Heart right ventricle (tissue), 16 donors: ENCODE measurements around the gene ABCB9. TPM values are rescaled to one million over a fixed set of nuclear protein-coding genes. Genes with fewer than 3 reads are reported as not detected.

Experiments used
- ATAC-seq, 8 donors: fragments of 200-7000 bp; cut with Tn5 transposase; one replicate each; pipeline ENCODE4 v1.9.1; 2020; ENCODE audit warnings: mild to moderate bottlenecking in 8 of 8, moderate library complexity in 8 of 8, moderate number of reproducible peaks in 1 of 8
- DNase-seq, 2 donors: peaks; one replicate each; pipeline ENCODE4 v3.0.0-alpha.2; 2020
- H3K27ac ChIP-seq, 10 donors: fragments of 200-600 bp; sonication (generic) in 2 of 10; one replicate each; pipeline versions ENCODE4 v1.5.0 to v1.8.0; 2020 to 2022; ENCODE audit warnings: mild to moderate bottlenecking in 3 of 10
- H3K27me3 ChIP-seq, 7 donors: fragments of 200-600 bp; one replicate each; pipeline ENCODE4 v1.8.0; 2021 to 2022; ENCODE audit warnings: mild to moderate bottlenecking in 2 of 7
- H3K36me3 ChIP-seq, 9 donors: fragments of 200-600 bp; sonication (generic) in 1 of 9; one replicate each; pipeline versions ENCODE4 v1.5.0 to v1.8.0; 2020 to 2022; ENCODE audit warnings: mild to moderate bottlenecking in 2 of 9
- H3K4me1 ChIP-seq, 9 donors: fragments of 200-600 bp; sonication (generic) in 1 of 9; one replicate each; pipeline versions ENCODE4 v1.5.0 to v1.8.0; 2020 to 2022; ENCODE audit warnings: mild to moderate bottlenecking in 4 of 9
- H3K4me3 ChIP-seq, 10 donors: fragments of 200-600 bp; sonication (generic) in 2 of 10; one replicate each; pipeline versions ENCODE4 v1.5.0 to v1.8.0; 2020 to 2022; ENCODE audit warnings: mild to moderate bottlenecking in 7 of 10, moderate library complexity in 2 of 10
- H3K9me3 ChIP-seq, 11 donors: fragments of 200-600 bp in 10 of 11; sonication (generic) in 2 of 11; one replicate each; pipeline versions ENCODE4 v1.5.0 to v1.8.0; 2013 to 2022; ENCODE audit warnings: mild to moderate bottlenecking in 2 of 11, control low read depth in 1 of 11, moderate library complexity in 1 of 11
- CTCF ChIP-seq, 9 donors: fragments of 200-600 bp; sonication (generic) in 2 of 9; IDR thresholded peaks; one replicate each; pipeline versions ENCODE4 v1.5.0 to v1.8.0; 2021 to 2022; ENCODE audit warnings: antibody characterized with exemption in 9 of 9, mild to moderate bottlenecking in 5 of 9, moderate library complexity in 1 of 9
- whole genome bisulfite sequencing, 2 donors: extraction: QIAGEN DNeasy Blood & Tissue Kit; methylation state at CpG; one replicate each; pipeline ENCODE4 v1.1.7; 2013; ENCODE audit warnings: inconsistent platforms in 1 of 2; 5-methylcytosine and 5-hydroxymethylcytosine counted together
- intact Hi-C, 10 donors: fragments of 100-400 bp; cut with DNase I; formaldehyde crosslinking; loops; one replicate each; pipeline versions ENCODE4 v1.11.1 to v1.14.2; 2022
- polyA plus RNA-seq, 2 donors: library from polyadenylated mRNA; stranded (reverse); fragments of 200-250 nt; gene quantifications; one replicate each; pipeline ENCODE4 v1.2.3, GENCODE V29; 2013
- total RNA-seq, 10 donors: library from RNA; stranded (reverse); fragmentation: NEBNext Ultra II Directional in 3 of 10; extraction: Animal tissue kit (Norgen Biotek cat#: 25700) in 3 of 10; gene quantifications; one replicate each; pipeline versions ENCODE4 v1.2.1 to v1.2.4, GENCODE V29; 2021 to 2023
- donor health status: Arrhythmogenic right ventricular cardiomyopathy.
- donor health status: ischemic (EF 13 %, LVEDD 7.1; RV severe dilation, severe dysfunction).
- donor health status: healthy with polysubstance abuse.
- donor health status: DM: no; HTN: yes; CAD: no.
- donor health status: DM: no; HTN: no; CAD: no.
- donor health status: ischemic (EF 25% LVEDD 6.9; RV normal size, moderate dysfunction).
- donor health status: ischemic (EF 25% LVEDD 5.7; RV mildly dilated, moderate dysfunction).
- donor health status: healthy.
- donor health status: DM: yes; HTN: yes; CAD: no.
- donor health status: Ischemic cardiomyopathy.
- donor health status: ischemic (EF 35%, LVEDD 5.7; RV mildly dilated, moderate dysfunction).
- donor health status: nonischemic (EF 11% LVEDD 7.7; RV severe dilation, severe dysfunction).
- donor health status: DM: yes; HTN: yes; CAD: no.
- donor health status: PGD.
- donor health status: ischemic (EF 29% LVEDD 5.4; RV normal size, mild dysfunction).
- donor health status: nonischemic (EF 23%, LVEDD 6.1; RV moderate dilation, normal function).

The ABCB9 gene
- total and polyA plus RNA-seq, 12 donors: 1.9 to 6.0 (median 4.5) TPM

DNA sequence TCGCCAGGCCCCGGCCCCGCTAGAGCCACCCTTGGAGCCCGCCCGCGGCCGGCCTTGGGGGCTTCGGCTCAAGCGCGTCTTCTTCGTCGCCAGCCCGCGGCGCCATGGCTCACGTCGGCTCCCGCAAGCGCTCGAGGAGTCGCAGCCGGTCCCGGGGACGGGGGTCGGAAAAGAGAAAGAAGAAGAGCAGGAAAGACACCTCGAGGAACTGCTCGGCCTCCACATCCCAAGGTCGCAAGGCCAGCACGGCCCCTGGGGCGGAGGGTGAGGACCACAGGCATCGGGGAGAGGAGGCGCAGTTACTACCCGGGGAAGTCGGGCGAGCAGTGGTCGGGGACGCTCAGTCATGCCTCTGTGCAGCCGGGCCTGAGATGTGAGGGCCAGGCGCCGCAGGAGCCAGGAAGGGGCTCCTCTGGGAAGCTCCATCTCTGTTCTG is 14.8 kb upstream of the ABCB9 start:
- DNase-seq (no peak), ATAC-seq (peak in 4 of 8 donors; percentile 2 to 5 (median 4))
- Histone ChIP-seq H3K36me3 (peaks cover 0 to 54% (median 0%) of the 10 kb centered on the region in 9 donors), H3K4me3 (peak overlapping the region; percentile 76 to 100 (median 92)), H3K27ac (peak overlapping the region; percentile 82 to 98 (median 92)), H3K27me3 (no peaks in the 10 kb centered on the region), H3K4me1 (peaks cover 34 to 82% (median 69%) of the 10 kb centered on the region in 9 donors), H3K9me3 (no peaks in the 10 kb centered on the region)
- intact Hi-C loops: loop anchor here (2.0 to 10.0 kb wide), 7 partner anchors 164 to 256 kb away; partner anchors contain the start of genes PITPNM2 (in 5 of the 10), MPHOSPH9 (in 4 of the 10) and MTRFR (in 4 of the 10)
- 1% methylated on average over 40 of the region's 40 CpGs for WGBS, 2 donors
- TF ChIP-seq CTCF (IDR thresholded peaks at IDR 0.05): no peak

GRCh38 chr12:122980183-122981035 is 14.1 kb upstream of the ABCB9 start, which contains the start of gene ARL6IP4:
Gene ARL6IP4 (plus strand): TSS chr12:122980681. CDS start chr12:122981140, 459 bp downstream.
- peak; percentile 53 to 72 for DNase-seq
- peak in 1 of 9 donors; percentile 26 for TF ChIP-seq CTCF (IDR thresholded peaks at IDR 0.05)
- peak within 1 kb of the TSS; percentile 76 to 100 (median 92) for H3K4me3 ChIP-seq
- H3K4me1 ChIP-seq: peaks cover 36 to 87% (median 71%) of the 10 kb centered on the region in 9 donors
- no peaks in the 10 kb centered on the region for H3K27me3 ChIP-seq
- intact Hi-C loops: loop anchor here (2.0 to 10.0 kb wide), 7 partner anchors 164 to 257 kb away; partner anchors contain the start of genes PITPNM2 (in 5 of the 10), MPHOSPH9 (in 4 of the 10) and MTRFR (in 4 of the 10)
- WGBS, 2 donors: 0 to 1% methylated on average over 73 to 96 of the region's 96 CpGs
- peak within 1 kb of the TSS; percentile 82 to 98 (median 92) for H3K27ac ChIP-seq
- ATAC-seq: peak; percentile 64 to 86 (median 74)
- H3K36me3 ChIP-seq: peaks cover 0 to 47% (median 0%) of the 10 kb centered on the region in 9 donors
- H3K9me3 ChIP-seq: no peaks in the 10 kb centered on the region

DNA sequence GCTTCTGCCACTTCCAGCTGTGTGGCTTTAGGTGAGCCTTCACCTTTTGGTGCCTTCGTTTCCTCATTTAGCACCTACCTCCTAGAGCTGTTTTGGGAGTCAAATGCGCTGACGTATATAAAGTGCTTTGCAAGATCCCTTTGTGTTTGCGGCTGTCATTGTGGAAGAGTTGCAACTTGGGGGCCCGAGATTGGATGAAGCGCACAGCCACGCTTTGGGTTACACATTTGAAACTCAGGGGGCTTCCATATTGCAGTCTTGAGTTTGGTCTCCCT is 13.6 kb upstream of the ABCB9 start:
- ATAC-seq: no peak
- intact Hi-C loops: loop anchor here (2.0 to 10.0 kb wide), 8 partner anchors 165 to 257 kb away; partner anchors contain the start of genes PITPNM2 (in 6 of the 10), MPHOSPH9 (in 4 of the 10) and MTRFR (in 4 of the 10)
- peak overlapping the region in 9 of 10 donors; percentile 85 to 98 (median 92) for H3K27ac ChIP-seq

More for the DNA sequence above, 13.6 kb upstream of the ABCB9 start:
- Histone ChIP-seq H3K36me3 (peaks cover 0 to 43% (median 0%) of the 10 kb centered on the region in 9 donors), H3K27me3 (no peaks in the 10 kb centered on the region), H3K4me3 (peak overlapping the region; percentile 76 to 100 (median 92)), H3K4me1 (peaks cover 31 to 82% (median 66%) of the 10 kb centered on the region in 9 donors), H3K9me3 (no peaks in the 10 kb centered on the region)
- no peak for TF ChIP-seq CTCF (IDR thresholded peaks at IDR 0.05)
- DNase-seq: no peak
- WGBS, 2 donors: 8 to 9% methylated on average over 7 of the region's 7 CpGs
